HCEC 1CT (cell line): Measurements from ENCODE around the gene SLC39A10.
"Not testable (repeated sequence)": the region's sequence is repeated elsewhere in the genome, so short reads cannot be mapped to it uniquely, and the experiment has no call there.

ENCODE experiments used
- DNase-seq: peaks from one replicate; pipeline ENCODE4 v3.0.0-alpha.2; 2017

Gene SLC39A10, protein sequence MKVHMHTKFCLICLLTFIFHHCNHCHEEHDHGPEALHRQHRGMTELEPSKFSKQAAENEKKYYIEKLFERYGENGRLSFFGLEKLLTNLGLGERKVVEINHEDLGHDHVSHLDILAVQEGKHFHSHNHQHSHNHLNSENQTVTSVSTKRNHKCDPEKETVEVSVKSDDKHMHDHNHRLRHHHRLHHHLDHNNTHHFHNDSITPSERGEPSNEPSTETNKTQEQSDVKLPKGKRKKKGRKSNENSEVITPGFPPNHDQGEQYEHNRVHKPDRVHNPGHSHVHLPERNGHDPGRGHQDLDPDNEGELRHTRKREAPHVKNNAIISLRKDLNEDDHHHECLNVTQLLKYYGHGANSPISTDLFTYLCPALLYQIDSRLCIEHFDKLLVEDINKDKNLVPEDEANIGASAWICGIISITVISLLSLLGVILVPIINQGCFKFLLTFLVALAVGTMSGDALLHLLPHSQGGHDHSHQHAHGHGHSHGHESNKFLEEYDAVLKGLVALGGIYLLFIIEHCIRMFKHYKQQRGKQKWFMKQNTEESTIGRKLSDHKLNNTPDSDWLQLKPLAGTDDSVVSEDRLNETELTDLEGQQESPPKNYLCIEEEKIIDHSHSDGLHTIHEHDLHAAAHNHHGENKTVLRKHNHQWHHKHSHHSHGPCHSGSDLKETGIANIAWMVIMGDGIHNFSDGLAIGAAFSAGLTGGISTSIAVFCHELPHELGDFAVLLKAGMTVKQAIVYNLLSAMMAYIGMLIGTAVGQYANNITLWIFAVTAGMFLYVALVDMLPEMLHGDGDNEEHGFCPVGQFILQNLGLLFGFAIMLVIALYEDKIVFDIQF

DNA sequence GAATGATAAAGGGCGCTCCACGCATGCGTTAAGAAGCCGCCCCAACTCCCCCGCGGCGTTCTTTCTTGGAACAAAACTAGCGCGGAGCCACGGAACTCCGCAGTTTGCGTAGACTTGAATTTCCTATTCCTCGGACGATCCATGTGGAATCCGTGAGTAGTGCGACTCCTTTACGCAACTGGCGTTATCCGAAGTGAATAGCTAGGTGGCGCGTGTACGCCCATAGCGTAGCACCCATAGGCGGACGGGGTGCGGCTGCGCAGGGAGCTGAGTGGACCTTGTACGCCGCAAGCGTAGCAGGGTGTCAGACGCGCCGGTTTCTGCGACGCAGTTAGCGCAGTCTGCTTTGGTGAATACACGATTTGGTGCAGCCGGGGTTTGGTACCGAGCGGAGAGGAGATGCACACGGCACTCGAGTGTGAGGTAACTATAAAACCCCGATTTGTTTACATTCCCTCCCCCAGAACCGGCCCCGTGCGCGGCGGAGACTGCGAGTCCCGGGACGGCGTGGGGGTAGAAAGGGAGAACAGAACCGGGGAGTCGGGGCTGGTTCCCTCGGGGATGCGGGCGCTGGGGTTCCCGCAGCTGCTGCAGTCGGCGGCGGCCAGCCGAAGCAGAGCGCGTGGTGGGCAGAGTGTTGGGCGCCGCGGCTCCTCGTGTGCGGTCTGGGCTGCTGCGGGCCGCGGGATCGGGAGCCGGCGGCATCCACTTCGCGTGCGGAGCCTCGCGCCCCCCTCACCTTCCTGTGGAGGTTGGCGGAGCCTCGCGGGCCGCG lies at the start of gene SLC39A10:
Gene SLC39A10, plus strand, starts transcription at position 368 of the 775 bp plus-strand sequence. CDS start 22,817 bp downstream, outside the sequence.
- peak; percentile 96 for DNase-seq

DNA sequence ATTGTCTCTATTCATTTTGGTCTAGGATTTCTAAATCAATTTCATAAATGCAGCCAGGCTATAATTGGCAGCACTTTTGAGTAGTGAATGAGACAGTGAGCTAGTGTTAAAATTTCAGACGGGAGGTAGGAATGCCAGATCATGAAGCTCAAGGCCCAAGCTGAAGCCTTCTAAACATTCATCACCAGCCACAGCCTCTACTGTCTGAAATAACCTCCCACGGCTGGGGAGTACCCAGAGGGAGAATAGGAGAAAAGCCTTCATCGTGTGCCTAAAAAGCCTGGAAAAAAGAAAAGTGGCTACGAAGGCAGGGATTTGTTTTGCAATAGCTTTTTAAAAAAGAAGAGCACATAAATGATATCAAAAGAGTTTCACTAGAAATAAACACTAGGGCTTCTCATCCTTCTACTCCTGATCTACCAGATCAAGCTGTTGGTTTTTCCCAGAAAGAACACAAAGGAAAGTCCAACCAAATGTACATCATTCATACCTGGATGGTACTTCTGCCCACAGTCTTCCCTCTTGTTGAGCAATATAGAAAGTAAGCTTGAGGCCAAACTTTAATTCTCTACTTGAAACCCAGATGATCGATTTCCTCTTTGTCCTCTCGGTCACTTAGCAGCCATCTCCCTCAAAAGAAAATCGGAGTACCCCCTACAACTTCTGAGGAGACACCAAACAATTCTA lies 48.1 kb upstream of the SLC39A10 start:
- DNase-seq = no peak

DNA sequence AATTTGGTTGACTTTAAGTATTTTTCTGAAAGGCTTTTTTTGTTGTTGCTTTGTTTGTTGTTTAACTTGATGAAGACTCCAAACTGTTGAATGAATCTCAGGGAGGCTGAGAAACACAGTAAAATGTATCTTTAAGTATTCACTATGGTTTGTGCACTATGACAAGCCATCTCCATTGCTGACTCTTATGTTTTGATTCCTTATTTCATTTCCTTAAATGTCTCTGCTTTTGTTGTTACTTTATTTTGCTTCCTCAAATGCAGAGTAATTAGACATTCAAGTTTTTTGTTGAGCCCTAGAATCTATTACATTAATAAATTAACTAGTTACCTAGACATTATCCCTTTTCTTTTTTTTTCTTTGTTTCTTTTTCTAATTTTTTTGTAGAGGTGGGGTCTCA lies 46.3 kb upstream of the SLC39A10 start:
- no peak for DNase-seq

DNA sequence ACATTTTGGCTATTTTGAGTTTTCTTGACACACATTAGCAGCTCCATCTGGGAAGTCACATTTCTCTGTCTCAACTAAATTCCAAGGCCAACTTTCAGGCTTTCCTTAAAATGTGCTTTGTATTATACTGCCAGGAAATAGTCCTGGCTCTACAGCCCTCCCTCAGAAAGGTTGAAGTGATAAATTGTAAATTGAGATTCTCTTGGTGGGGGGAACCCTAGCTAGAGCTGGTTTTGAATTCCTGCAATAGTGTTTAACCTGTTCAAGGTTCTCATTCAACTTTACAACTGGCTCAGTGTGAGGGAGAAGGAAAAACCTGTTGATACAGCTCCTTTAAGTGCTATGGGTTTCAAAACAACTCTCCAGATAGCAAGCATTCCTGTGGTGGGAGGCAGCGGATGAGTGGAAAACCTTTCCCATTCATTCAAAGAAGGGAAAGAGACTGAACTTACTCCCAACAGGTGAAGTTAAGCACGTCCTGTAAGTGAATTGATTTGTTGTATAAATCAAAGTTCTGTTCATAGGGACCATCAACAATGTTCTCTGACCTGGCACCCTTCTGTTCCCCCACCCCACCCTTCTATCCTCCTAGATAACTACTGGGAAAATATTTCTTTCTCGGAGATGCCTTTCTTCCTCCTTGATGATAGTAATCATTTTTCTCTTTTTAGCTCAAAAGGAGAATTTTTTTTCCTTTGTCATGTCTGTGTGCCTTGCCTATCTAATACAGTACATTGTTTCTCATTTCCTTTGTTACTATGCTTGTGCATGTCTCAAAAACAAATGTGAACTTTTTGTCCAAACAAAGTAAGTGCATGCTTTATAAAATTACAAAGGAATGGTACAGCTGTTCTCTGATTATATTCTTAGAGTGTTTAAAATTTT lies 44.2 kb upstream of the SLC39A10 start:
- DNase-seq = peak; percentile 58

GRCh38 chr2:195613922-195614321 lies 43.1 kb upstream of the SLC39A10 start:
- DNase-seq = peak; percentile 89

DNA sequence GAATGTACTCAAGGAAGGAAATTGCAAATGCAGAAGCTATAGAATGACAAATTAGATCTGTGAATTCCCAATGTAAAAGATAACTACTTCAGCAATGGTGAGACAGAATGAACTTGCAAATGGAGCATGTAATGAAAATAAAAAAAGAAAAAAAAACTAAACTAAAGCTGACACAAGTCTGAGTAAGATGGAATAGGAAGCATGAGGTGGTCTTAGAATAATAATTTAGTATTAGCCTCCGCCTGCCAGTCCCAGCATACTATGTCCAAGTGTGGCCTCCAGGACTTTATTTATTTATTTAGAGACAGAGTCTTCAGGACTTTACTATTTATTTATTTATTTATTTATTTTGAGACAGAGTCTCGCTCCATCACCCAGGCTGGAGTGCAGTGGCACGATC lies 37.4 kb upstream of the SLC39A10 start:
- no peak for DNase-seq

GRCh38 chr2:195620501-195620900 lies 36.5 kb upstream of the SLC39A10 start:
- no peak for DNase-seq

GRCh38 chr2:195622966-195623365 lies 34.1 kb upstream of the SLC39A10 start:
- DNase-seq = no peak

- no peak for DNase-seq
These were observed 30.5 kb upstream of the SLC39A10 start for GRCh38 chr2:195626507-195626906.

DNA sequence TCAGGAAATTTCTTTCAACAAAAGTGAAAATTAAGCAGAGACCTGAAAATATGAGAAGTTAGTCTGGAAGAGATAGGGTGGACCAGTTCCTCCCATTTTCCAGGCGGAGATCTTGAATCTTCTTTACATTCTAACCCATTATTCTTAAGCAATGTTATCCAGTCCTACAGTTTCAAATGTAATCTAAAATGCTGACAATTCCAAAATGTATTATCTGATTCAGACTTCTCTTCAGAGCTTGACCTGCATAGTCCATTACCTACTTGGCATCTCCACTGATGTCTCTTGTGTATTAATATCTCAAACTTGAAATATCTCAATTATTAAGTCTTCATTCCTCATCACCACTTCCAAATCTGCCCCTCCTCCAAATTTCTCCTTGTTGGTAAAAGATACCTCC lies 28.4 kb upstream of the SLC39A10 start:
- DNase-seq = no peak

- no peak for DNase-seq
These were observed 24.0 kb upstream of the SLC39A10 start for GRCh38 chr2:195632856-195633572.

DNA sequence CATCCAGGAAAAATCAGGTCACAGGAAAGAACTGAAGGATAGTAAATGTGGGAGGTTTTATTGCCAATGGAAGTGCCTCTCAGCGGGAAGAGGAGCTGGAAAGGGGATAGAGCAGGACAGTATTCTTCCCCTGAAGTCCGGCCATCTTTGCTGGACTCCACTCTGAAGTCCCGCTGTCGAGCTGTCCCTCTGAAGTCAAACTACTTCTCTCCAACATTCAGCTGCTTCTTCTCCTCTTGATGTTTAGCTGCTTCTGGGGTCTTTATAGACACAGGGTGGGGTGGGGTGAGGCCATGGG lies 23.5 kb upstream of the SLC39A10 start:
- DNase-seq = no peak

- DNase-seq = no peak
These were observed 23.1 kb upstream of the SLC39A10 start for GRCh38 chr2:195633974-195634373.

DNA sequence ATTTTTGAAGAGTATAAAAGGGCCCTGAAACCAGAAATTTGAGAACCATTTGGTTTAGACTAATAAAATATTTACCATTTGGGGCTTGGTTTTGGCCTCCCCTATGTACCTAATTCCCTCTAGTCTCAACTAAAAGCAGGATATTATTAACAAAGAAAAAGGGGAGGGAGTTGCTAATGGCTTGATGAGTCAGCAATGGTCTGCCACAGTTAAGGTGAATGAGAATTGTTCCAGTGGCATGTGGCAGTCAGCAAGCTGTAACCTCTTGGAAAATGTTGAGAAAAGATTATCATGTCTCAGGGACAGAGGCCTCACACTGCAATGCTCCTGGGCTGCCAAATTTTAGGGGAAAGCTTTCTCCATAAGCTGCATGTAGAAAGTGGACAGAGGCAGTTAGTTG lies 20.1 kb upstream of the SLC39A10 start:
- DNase-seq = no peak

GRCh38 chr2:195638750-195639149 lies 18.3 kb upstream of the SLC39A10 start:
- no peak for DNase-seq

DNA sequence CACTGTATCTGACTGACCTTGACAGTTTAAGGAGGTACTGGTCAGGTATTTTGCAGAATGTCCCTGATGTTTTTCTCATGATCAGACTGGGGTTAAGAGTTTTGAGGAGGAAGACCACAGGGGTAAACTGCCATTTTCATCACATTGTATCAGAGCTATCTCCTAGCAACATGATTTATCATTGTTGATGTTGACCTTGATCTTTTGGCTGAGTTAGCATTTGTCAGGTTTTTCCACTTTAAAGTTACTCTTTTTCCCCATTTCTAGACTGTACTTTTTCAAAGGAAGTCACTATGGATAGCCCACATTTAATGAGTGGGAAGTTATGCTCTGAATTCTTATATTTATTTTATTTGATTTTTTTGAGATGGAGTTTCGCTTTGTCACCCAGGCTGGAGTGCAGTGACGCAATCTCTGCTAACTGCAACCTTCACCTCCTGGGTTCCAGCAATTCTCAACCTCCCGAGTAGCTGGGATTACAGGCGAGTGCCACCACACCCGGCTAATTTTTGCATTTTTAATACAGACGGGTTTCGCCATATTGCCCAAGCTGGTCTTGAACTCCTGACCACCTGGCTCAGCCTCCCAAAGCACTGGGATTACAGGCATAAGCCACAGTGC lies 17.7 kb upstream of the SLC39A10 start:
- DNase-seq = no peak

- no peak for DNase-seq
These were observed 17.1 kb upstream of the SLC39A10 start for GRCh38 chr2:195639959-195640358.

DNA sequence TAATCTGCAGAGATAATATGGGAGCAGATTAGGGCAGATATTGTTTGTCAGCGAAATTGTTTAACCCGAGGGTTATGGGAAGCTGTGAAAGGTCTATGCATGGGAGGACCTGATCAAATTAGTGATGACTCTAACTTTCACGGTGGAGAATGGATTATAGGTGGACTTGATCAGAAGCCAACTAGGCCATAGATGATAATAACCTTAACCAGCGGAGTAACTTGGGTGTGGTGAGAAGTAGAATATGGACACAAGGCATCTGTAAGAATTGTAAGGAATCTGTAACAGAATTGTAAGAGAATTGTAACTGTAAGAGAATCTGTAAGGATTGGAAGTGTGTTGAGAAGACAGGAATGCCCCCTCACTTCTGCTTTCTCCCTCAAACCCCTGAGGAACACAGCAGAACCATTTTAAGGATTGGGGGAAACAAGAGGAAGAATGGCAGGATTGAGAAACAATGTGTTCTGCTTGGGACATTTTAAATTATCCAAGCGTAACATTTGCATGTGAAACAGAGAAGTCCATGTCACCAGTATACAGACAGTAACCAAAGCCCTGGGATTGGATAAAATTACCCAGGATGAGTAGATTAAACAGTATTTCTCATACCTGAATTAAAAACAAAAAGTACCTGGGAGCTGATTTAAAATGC lies 14.9 kb upstream of the SLC39A10 start:
- DNase-seq = no peak

- no peak for DNase-seq
These were observed 14.4 kb upstream of the SLC39A10 start for GRCh38 chr2:195642679-195643068.

- DNase-seq = not testable (repeated sequence)
These were observed 12.3 kb upstream of the SLC39A10 start for GRCh38 chr2:195644708-195645107.
